GM12801 (cell line): ENCODE measurements around the gene ZBTB5.

ENCODE experiments used
- CTCF ChIP-seq: IDR thresholded peaks from one replicate; pipeline ENCODE4 v1.5.1; 2011; ENCODE audit warnings: control low read depth; ENCODE audit not compliant: insufficient read length; ENCODE audit errors: extremely low read depth

The ZBTB5 gene

GRCh38 chr9:37406603-37407401 lies 58.4 kb downstream of the ZBTB5 start:
- no peak for TF ChIP-seq CTCF

GRCh38 chr9:37405764-37406380 lies 59.4 kb downstream of the ZBTB5 start:
- TF ChIP-seq CTCF, result no peak

DNA sequence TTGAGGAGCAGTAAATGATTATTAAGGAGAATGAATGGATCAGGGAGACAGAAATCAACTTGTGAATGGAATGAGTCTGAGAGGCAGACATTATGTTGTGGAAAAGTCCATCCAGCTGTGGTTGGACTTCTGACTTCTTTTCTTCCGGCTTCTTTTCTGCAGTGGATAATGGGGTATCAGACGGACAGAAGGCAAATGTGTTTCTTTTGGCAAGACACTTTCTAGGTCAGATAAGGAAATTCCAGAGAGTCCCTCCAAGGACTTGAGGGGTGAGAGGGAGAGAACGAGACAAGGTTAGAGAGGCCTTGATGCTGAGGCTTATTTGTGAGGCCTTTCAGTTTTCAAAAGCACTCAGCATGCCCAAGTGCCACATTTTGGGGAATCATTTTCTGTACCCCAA lies 59.9 kb downstream of the ZBTB5 start:
- TF ChIP-seq CTCF, result no peak

GRCh38 chr9:37404590-37404989 lies 60.7 kb downstream of the ZBTB5 start:
- no peak for TF ChIP-seq CTCF

DNA sequence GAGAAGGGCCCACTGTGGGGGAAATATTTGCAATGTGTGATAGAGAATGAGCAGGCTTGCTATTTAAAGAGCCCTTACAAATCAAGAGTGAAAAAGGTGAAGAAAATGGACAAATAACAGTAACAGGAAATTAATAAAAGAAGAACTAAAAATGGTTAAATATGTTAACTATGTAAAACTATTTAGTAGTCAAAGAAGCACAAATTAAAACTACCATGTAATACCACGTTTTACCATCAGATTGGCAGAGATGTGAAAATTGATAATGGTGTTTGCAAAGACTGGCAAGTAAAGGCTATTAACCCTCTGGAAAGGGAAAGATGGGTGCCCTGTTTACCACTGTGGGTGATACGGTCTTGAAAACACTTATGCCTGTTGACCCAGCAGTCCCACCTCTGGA lies 65.9 kb downstream of the ZBTB5 start:
- TF ChIP-seq CTCF, result no peak

- no peak for TF ChIP-seq CTCF
These were observed 66.7 kb downstream of the ZBTB5 start for GRCh38 chr9:37398464-37399025.

- TF ChIP-seq CTCF, result no peak
These were observed 69.6 kb downstream of the ZBTB5 start for GRCh38 chr9:37395663-37396062.
